GM12878 (cell line): ENCODE data around the gene PIP4K2A.

Experiments used
- BCLAF1 ChIP-seq: fragments of 450-650 bp; IDR thresholded peaks from 2 replicates; pipeline ENCODE4 v1.6.1; 2017; ENCODE audit warnings: antibody characterized with exemption, mild to moderate bottlenecking, moderate library complexity
- ETV6 ChIP-seq, 2 experiments: fragments of 450-650 bp in 1 of 2; IDR thresholded peaks in 1 of 2; conservative IDR thresholded peaks in 1 of 2; 2 replicates each; pipeline ENCODE4 v1.6.1; 2014; ENCODE audit warnings: antibody characterized with exemption in 1 of 2, borderline replicate concordance in 1 of 2, low read depth in 1 of 2, mild to moderate bottlenecking in 1 of 2, moderate library complexity in 1 of 2

DNA sequence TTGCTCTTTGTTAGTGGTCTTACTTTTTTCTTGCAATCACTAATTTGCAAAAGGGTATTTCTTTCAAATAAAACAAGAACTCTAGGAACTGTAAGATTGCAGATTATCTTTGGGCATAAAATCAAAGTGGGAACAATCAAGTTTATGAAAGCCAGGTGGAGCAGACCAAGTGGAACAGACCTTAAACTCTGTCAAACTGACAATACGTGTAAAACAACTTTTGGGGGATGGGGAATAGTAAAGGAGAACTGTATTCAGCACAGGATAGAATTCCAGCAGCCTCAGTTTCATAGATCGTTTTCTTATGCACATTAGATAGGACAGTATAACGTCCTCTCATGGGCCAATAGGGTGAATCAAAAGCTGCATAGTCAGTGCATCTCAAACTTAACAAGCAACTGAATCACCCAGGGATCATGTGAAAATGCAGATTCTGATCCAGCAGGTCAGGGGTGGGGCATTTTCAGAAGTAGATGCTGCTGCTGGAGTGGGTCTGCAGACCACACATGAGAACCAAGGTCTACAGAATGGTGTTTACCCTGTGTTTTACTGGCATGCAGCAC is 120.7 kb downstream of the PIP4K2A start:
- TF ChIP-seq BCLAF1, result no peak
- no peak for TF ChIP-seq ETV6 (conservative IDR thresholded peaks at IDR 0.05 in 1 of 2, IDR thresholded peaks at IDR 0.05 in 1 of 2; ENCODE audit: borderline replicate concordance in 1 of 2, low read depth in 1 of 2)
